H1 (cell line): ENCODE measurements around the gene DYNC1H1. TPM values are rescaled to one million over a fixed set of nuclear protein-coding genes. Genes with fewer than 3 reads are reported as not detected.

Experiments used
- CTCF ChIA-PET: fragments of 300-600 bp; sonication (Branson Sonifier 250); formaldehyde crosslinking; loops from one replicate; lab custom pipeline; 2021; ENCODE audit not compliant: partially characterized antibody; lab: Charles Lee
- POLR2A ChIA-PET: fragments of 300-600 bp; sonication (Branson Sonifier 250); formaldehyde crosslinking; loops from one replicate; lab custom pipeline; 2021; ENCODE audit warnings: inconsistent platforms; ENCODE audit not compliant: partially characterized antibody; lab: Charles Lee
- DNase-seq, 2 experiments: peaks; one replicate each; pipeline versions ENCODE4 v3.0.0 to v3.0.0-alpha.2; 2010 to 2022; ENCODE audit warnings: low spot score in 2 of 2, low read depth in 1 of 2, mixed read lengths in 1 of 2
- FAIRE-seq: peaks from 2 replicates; lab custom pipeline; 2011; peaks lifted over from hg19 to GRCh38; lab: Jason Lieb, UNC
- H2AFZ ChIP-seq: 2 replicates; pipeline ENCODE4 v1.8.1; 2012; ENCODE audit warnings: low read length, inconsistent platforms
- H2AK5ac ChIP-seq: 2 replicates; pipeline ENCODE4 v1.6.1; 2013; ENCODE audit warnings: low read depth, low read length
- H2BK120ac ChIP-seq: replicated peaks from 2 replicates; pipeline ENCODE3; 2013; ENCODE audit warnings: low read depth, low read length, inconsistent platforms
- H2BK12ac ChIP-seq: 2 replicates; pipeline ENCODE4 v1.6.1; 2013; ENCODE audit warnings: low read depth, low read length
- H2BK15ac ChIP-seq: 2 replicates; pipeline ENCODE4 v1.6.1; 2013; ENCODE audit warnings: low read length
- H2BK20ac ChIP-seq: 2 replicates; pipeline ENCODE4 v1.6.1; 2013; ENCODE audit warnings: low read length
- H2BK5ac ChIP-seq: 2 replicates; pipeline ENCODE4 v1.6.1; 2013; ENCODE audit warnings: low read depth, low read length
- H3K14ac ChIP-seq: 2 replicates; pipeline ENCODE4 v1.6.1; 2013; ENCODE audit warnings: inconsistent platforms; ENCODE audit not compliant: insufficient read length
- H3K18ac ChIP-seq: 2 replicates; pipeline ENCODE4 v1.6.1; 2013; ENCODE audit warnings: low read length; ENCODE audit errors: extremely low read depth
- H3K23ac ChIP-seq: 2 replicates; pipeline ENCODE4 v1.6.1; 2013; ENCODE audit warnings: inconsistent platforms; ENCODE audit not compliant: insufficient read length
- H3K23me2 ChIP-seq: 2 replicates; pipeline ENCODE4 v1.6.1; 2013; ENCODE audit warnings: low read depth, low read length
- H3K27ac ChIP-seq: 2 replicates; pipeline ENCODE4 v1.6.1; 2011; ENCODE audit warnings: low read depth, low read length, inconsistent platforms
- H3K27me3 ChIP-seq, 4 experiments: replicated peaks in 1 of 4; 1 replicate in 1 of 4; 2 replicates in 3 of 4; pipeline versions ENCODE4 v1.6.1 to v1.8.1; 2011 to 2013; ENCODE audit warnings: low read length in 3 of 4, mild to moderate bottlenecking in 3 of 4, inconsistent platforms in 2 of 4, mixed read lengths in 2 of 4, moderate library complexity in 1 of 4; ENCODE audit not compliant: control insufficient read depth in 3 of 4, insufficient read depth in 3 of 4; ENCODE audit errors: extremely low read depth in 1 of 4
- H3K36me3 ChIP-seq, 4 experiments: 2 replicates each; pipeline versions ENCODE4 v1.6.1 to v1.8.1; 2011 to 2013; ENCODE audit warnings: mild to moderate bottlenecking in 4 of 4, low read length in 3 of 4, moderate library complexity in 2 of 4, control low read depth in 1 of 4, inconsistent platforms in 1 of 4; ENCODE audit not compliant: insufficient read depth in 4 of 4, control insufficient read depth in 2 of 4
- H3K4ac ChIP-seq: replicated peaks from 2 replicates; pipeline ENCODE3; 2013; ENCODE audit warnings: low read length, low read depth, mixed read lengths, inconsistent platforms; ENCODE audit not compliant: insufficient read length
- H3K4me1 ChIP-seq, 4 experiments: replicated peaks in 1 of 4; 1 replicate in 1 of 4; 2 replicates in 3 of 4; pipeline versions ENCODE4 v1.6.1 to v1.8.1; 2011 to 2013; ENCODE audit warnings: low read length in 3 of 4, inconsistent platforms in 2 of 4, mixed read lengths in 1 of 4; ENCODE audit not compliant: insufficient read depth in 4 of 4, control insufficient read depth in 3 of 4
- H3K4me2 ChIP-seq, 2 experiments: 2 replicates each; pipeline versions ENCODE4 v1.6.1 to v1.8.1; 2011 to 2013; ENCODE audit warnings: low read depth in 2 of 2, low read length in 2 of 2, control low read depth in 1 of 2, inconsistent platforms in 1 of 2, mild to moderate bottlenecking in 1 of 2; ENCODE audit not compliant: insufficient read depth in 1 of 2
- H3K4me3 ChIP-seq, 4 experiments: fragments of 200-600, 300-600 bp in 1 of 4; sonication (generic), shearing (Covaris generic), sonication (Bioruptor Twin) in 1 of 4; 2 replicates each; pipeline versions ENCODE4 v1.5.1 to v1.8.1; 2011 to 2016; ENCODE audit warnings: low read length in 4 of 4, low read depth in 3 of 4, control low read depth in 2 of 4, inconsistent platforms in 2 of 4, mild to moderate bottlenecking in 2 of 4, mixed read lengths in 1 of 4, moderate library complexity in 1 of 4; ENCODE audit not compliant: insufficient read depth in 2 of 4; ENCODE audit errors: extremely low read depth in 1 of 4
- H3K56ac ChIP-seq: replicated peaks from 2 replicates; pipeline ENCODE3; 2013; ENCODE audit warnings: low read depth, mild to moderate bottlenecking, mixed read lengths, low read length, inconsistent platforms; ENCODE audit not compliant: insufficient read length
- H3K79me1 ChIP-seq: 2 replicates; pipeline ENCODE4 v1.6.1; 2013; ENCODE audit warnings: low read depth, low read length, control low read depth
- H3K79me2 ChIP-seq, 2 experiments: 2 replicates each; pipeline versions ENCODE4 v1.6.1 to v1.8.1; 2012 to 2013; ENCODE audit warnings: low read length in 2 of 2, mild to moderate bottlenecking in 2 of 2, inconsistent platforms in 1 of 2; ENCODE audit not compliant: insufficient read depth in 2 of 2, control insufficient read depth in 1 of 2
- H3K9ac ChIP-seq, 4 experiments: replicated peaks in 1 of 4; 1 replicate in 1 of 4; 2 replicates in 3 of 4; pipeline versions ENCODE4 v1.6.1 to v1.8.1; 2011 to 2013; ENCODE audit warnings: low read depth in 3 of 4, low read length in 3 of 4, control low read depth in 2 of 4, mild to moderate bottlenecking in 2 of 4, moderate library complexity in 2 of 4, inconsistent platforms in 1 of 4; ENCODE audit errors: extremely low read depth in 1 of 4
- H3K9me3 ChIP-seq, 2 experiments: 2 replicates each; pipeline versions ENCODE4 v1.6.1 to v1.8.1; 2012 to 2013; ENCODE audit warnings: mild to moderate bottlenecking in 2 of 2, moderate library complexity in 2 of 2, control low read depth in 1 of 2, inconsistent platforms in 1 of 2, low read depth in 1 of 2, low read length in 1 of 2, mixed read lengths in 1 of 2; ENCODE audit not compliant: insufficient read depth in 2 of 2
- H4K20me1 ChIP-seq, 2 experiments: replicated peaks in 1 of 2; 2 replicates each; pipeline versions ENCODE3 to v1.8.1; 2011 to 2013; ENCODE audit warnings: inconsistent platforms in 2 of 2, low read length in 2 of 2, mild to moderate bottlenecking in 1 of 2; ENCODE audit not compliant: insufficient read depth in 2 of 2, control insufficient read depth in 1 of 2
- H4K5ac ChIP-seq: 2 replicates; pipeline ENCODE4 v1.6.1; 2013; ENCODE audit warnings: low read length, low read depth, mixed read lengths, inconsistent platforms; ENCODE audit not compliant: insufficient read length
- H4K8ac ChIP-seq: 2 replicates; pipeline ENCODE4 v1.8.0; 2013; ENCODE audit warnings: mild to moderate bottlenecking, moderate library complexity, low read length, inconsistent platforms; ENCODE audit not compliant: insufficient read depth; ENCODE audit errors: extremely low read depth
- H4K91ac ChIP-seq: replicated peaks from 2 replicates; pipeline ENCODE3; 2013; ENCODE audit warnings: low read length, mixed read lengths, inconsistent platforms; ENCODE audit not compliant: insufficient read length
- BRCA1 ChIP-seq: IDR thresholded peaks from 2 replicates; pipeline ENCODE4 v1.6.1; 2012; ENCODE audit warnings: low read depth, low read length, improper control_type of control experiment
- CHD1 ChIP-seq: IDR thresholded peaks from 2 replicates; pipeline ENCODE4 v1.6.1; 2012; ENCODE audit warnings: low read depth, low read length, improper control_type of control experiment
- GABPA ChIP-seq: IDR thresholded peaks from 2 replicates; pipeline ENCODE4 v1.6.1; 2011; ENCODE audit warnings: mild to moderate bottlenecking, low read length, moderate library complexity, borderline replicate concordance; ENCODE audit not compliant: insufficient read depth
- KDM1A ChIP-seq: fragments of 200-600, 300-600 bp; sonication (generic); IDR thresholded peaks from 2 replicates; pipeline ENCODE4 v1.7.1; 2016; ENCODE audit warnings: mild to moderate bottlenecking, low read length, borderline replicate concordance
- POU5F1 ChIP-seq: IDR thresholded peaks from 2 replicates; pipeline ENCODE4 v1.6.1; 2011; ENCODE audit warnings: low read depth, mild to moderate bottlenecking, low read length, moderate library complexity
- RXRA ChIP-seq: IDR thresholded peaks from 2 replicates; pipeline ENCODE4 v1.6.1; 2011; ENCODE audit warnings: low read depth, mild to moderate bottlenecking, low read length, moderate library complexity; ENCODE audit not compliant: insufficient read depth
- SIRT6 ChIP-seq: IDR thresholded peaks from one replicate; pipeline ENCODE4 v1.7.1; 2012; ENCODE audit warnings: low read length, inconsistent platforms
- SP2 ChIP-seq: IDR thresholded peaks from 2 replicates; pipeline ENCODE4 v1.6.1; 2012; ENCODE audit warnings: mild to moderate bottlenecking, low read length, inconsistent platforms
- TCF12 ChIP-seq: IDR thresholded peaks from 2 replicates; pipeline ENCODE4 v1.6.1; 2011; ENCODE audit warnings: low read depth, mild to moderate bottlenecking, low read length
- WGBS, 2 experiments: shearing (Covaris generic) in 1 of 2; methylation state at CpG; one replicate each; pipeline versions ENCODE4 v1.1.6 to v1.1.7; 2013 to 2015; ENCODE audit warnings: low lambda C conversion rate in 2 of 2, mixed read lengths in 2 of 2, inconsistent platforms in 1 of 2, low coverage in 1 of 2, missing lambda C conversion rate in 1 of 2; ENCODE audit not compliant: insufficient replicate concordance in 2 of 2, insufficient coverage in 1 of 2, insufficient read length in 1 of 2; ENCODE audit errors: extremely low coverage in 1 of 2, missing lambda C conversion rate in 1 of 2; 5-methylcytosine and 5-hydroxymethylcytosine counted together
- polyA plus RNA-seq, 7 experiments: library from polyadenylated mRNA; depleted of rRNA in 3 of 7; stranded (reverse) in 5 of 7; unstranded in 2 of 7; fragments of >200 nt in 5 of 7; fragments of 200-250 nt in 2 of 7; gene quantifications; 1 replicate in 5 of 7; 2 replicates in 1 of 7; 4 replicates in 1 of 7; pipeline versions ENCODE4 v1.2.1 to v1.2.3, GENCODE V29; 2011 to 2013; ENCODE audit warnings: missing spikeins in 2 of 7, mixed read lengths in 2 of 7
- total RNA-seq: library from RNA; stranded (reverse); fragmentation: NEBNext Ultra II Directional; extraction: Animal tissue kit (Norgen Biotek cat#: 25700); gene quantifications from 2 replicates; pipeline ENCODE4 v1.2.1, GENCODE V29; 2021
- TF ChIP-seq, protein P1 (sequence below): IDR thresholded peaks from 2 replicates; pipeline ENCODE4 v1.6.1; 2012; ENCODE audit warnings: low read length, inconsistent platforms

The DYNC1H1 gene
- total and polyA plus RNA-seq, 2 of the 8 experiments (the other 6 are each of a cell fraction or from before 2014, with no cell fraction given), result 238 to 387 TPM

DNA sequence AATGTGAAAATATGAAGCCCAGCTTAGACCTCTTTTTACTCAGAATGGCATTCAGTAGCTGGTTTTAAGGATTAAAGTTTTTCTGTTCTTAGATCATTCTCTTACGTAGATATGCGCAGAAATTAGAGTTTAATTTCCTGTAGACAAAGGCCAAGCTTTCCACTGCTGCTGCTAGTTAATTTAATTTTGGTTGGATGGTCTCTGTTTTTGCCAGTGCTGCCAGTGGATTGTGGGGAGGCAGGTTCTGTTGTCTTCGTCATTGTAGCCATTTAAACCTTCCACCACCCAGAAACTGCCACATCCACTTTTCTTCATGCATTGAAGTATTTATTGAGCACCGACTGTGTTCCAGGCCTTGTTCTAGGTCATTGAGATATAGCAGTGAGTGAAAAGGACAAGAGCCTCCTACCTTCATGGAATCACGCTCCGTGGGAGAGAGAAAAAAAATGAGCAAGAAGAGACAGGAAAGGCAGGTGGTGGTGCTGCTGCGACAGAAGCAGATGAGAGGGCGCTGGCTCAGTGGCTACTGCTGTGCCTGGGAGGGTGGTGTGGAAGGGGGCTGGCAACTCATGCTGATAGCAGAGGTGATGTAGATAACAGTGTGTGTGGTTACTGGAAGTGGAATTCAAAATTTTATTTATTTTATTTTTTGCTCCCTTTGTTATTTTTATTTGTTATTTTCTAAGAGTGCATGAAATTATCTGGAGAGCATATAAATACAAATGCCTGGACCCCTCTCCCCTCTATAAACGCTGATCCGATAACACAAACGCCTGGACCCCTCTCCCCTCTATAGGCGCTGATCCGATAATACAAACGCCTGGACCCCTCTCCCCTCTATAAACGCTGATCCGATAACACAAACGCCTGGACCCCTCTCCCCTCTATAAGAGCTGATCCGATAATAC lies 33.3 kb downstream of the DYNC1H1 start:
- no peak overlapping the region for H2BK12ac ChIP-seq
- FAIRE-seq (no peak), DNase-seq (no peak)
- no peak overlapping the region for H4K91ac ChIP-seq
- POLR2A ChIA-PET, result interaction anchor here (1.5 kb wide), 1 partner anchor 17 kb away, joined by 3 read pairs; no protein-coding TSS in a partner anchor
- H3K27me3 ChIP-seq, result no peaks in the 10 kb centered on the region
- peaks cover 46 to 87% (median 79%) of the 10 kb centered on the region in 4 experiments for H3K36me3 ChIP-seq
- no peaks in the 10 kb centered on the region for H3K4me1 ChIP-seq
- no peak overlapping the region for H3K56ac ChIP-seq
- H2BK20ac ChIP-seq, result no peak overlapping the region
- H2AK5ac ChIP-seq, result no peak overlapping the region
- H4K5ac ChIP-seq, result no peak overlapping the region
- H3K79me2 ChIP-seq, result no peaks in the 10 kb centered on the region
- no peaks in the 10 kb centered on the region for H3K9me3 ChIP-seq
- no peak overlapping the region for H3K4me3 ChIP-seq
- no peak overlapping the region for H4K8ac ChIP-seq
- H2BK120ac ChIP-seq, result no peak overlapping the region
- no peaks in the 10 kb centered on the region; the same call in 1 of the 2 replicates for H3K79me1 ChIP-seq
- H3K14ac ChIP-seq, result no peak overlapping the region
- H3K18ac ChIP-seq, result no peak overlapping the region
- no peak overlapping the region for H2BK5ac ChIP-seq
- peaks cover 3 to 7% of the 10 kb centered on the region in 2 experiments for H4K20me1 ChIP-seq
- no peak overlapping the region for H3K23ac ChIP-seq
- no peak overlapping the region for H3K4ac ChIP-seq
- H3K4me2 ChIP-seq, result no peak overlapping the region
- no peak for TF ChIP-seq CHD1
- no peak for TF ChIP-seq BRCA1
- no peak for TF ChIP-seq SP2
- TF ChIP-seq POU5F1, result no peak
- no peak for TF ChIP-seq SIRT6
- no peak for TF ChIP-seq KDM1A
- TF ChIP-seq, protein P1, sequence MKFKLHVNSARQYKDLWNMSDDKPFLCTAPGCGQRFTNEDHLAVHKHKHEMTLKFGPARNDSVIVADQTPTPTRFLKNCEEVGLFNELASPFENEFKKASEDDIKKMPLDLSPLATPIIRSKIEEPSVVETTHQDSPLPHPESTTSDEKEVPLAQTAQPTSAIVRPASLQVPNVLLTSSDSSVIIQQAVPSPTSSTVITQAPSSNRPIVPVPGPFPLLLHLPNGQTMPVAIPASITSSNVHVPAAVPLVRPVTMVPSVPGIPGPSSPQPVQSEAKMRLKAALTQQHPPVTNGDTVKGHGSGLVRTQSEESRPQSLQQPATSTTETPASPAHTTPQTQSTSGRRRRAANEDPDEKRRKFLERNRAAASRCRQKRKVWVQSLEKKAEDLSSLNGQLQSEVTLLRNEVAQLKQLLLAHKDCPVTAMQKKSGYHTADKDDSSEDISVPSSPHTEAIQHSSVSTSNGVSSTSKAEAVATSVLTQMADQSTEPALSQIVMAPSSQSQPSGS, result no peak
- TF ChIP-seq TCF12, result no peak
- TF ChIP-seq RXRA, result no peak
- no peak for TF ChIP-seq GABPA
- TF ChIP-seq, all 59 proteins: peak for 0
- Histone ChIP-seq H2AFZ (no peak overlapping the region), H3K23me2 (no peaks in the 10 kb centered on the region), H3K27ac (no peak overlapping the region), H2BK15ac (no peak overlapping the region), H3K9ac (no peak overlapping the region)
- CTCF ChIA-PET, result interaction anchor here (1.3 to 1.8 kb wide), 2 partner anchors 9 to 36 kb away, joined by 3 to 6 read pairs; no protein-coding TSS in a partner anchor
- 89% methylated on average over 18 of the region's 18 CpGs; no CpG with 5 or more reads in 1 of the 2 experiments for WGBS, 2 experiments
